Parathyroid adenoma (tissue), 2 donors: ENCODE results near the gene KIF26B.

Experiments used
- H2AFZ ChIP-seq: fragments of 300-600 bp; sonication (generic); one replicate; pipeline ENCODE4 v1.7.0; 2017; ENCODE audit warnings: antibody characterized with exemption, mild to moderate bottlenecking
- H3K27ac ChIP-seq: fragments of 300-600 bp; sonication (generic); one replicate; pipeline ENCODE4 v1.7.0; 2017
- H3K27me3 ChIP-seq: fragments of 300-600 bp; sonication (generic); one replicate; pipeline ENCODE4 v1.7.0; 2017; ENCODE audit warnings: low read length; ENCODE audit not compliant: control insufficient read depth, insufficient read depth
- H3K36me3 ChIP-seq: fragments of 300-600 bp; sonication (generic); one replicate; pipeline ENCODE4 v1.7.0; 2017; ENCODE audit warnings: low read length; ENCODE audit not compliant: control insufficient read depth, insufficient read depth
- H3K4me1 ChIP-seq: fragments of 300-600 bp; sonication (generic); one replicate; pipeline ENCODE4 v1.7.0; 2017; ENCODE audit warnings: control low read depth
- H3K4me2 ChIP-seq: fragments of 300-600 bp; sonication (generic); one replicate; pipeline ENCODE4 v1.7.0; 2017; ENCODE audit warnings: low read length
- H3K4me3 ChIP-seq: fragments of 300-600 bp; sonication (generic); one replicate; pipeline ENCODE4 v1.7.0; 2017; ENCODE audit warnings: low read depth, low read length
- H3K79me2 ChIP-seq: fragments of 300-600 bp; sonication (generic); one replicate; pipeline ENCODE4 v1.7.0; 2017; ENCODE audit warnings: control low read depth
- H3K9ac ChIP-seq: fragments of 300-600 bp; sonication (generic); one replicate; pipeline ENCODE4 v1.7.0; 2017; ENCODE audit warnings: mild to moderate bottlenecking
- H3K9me3 ChIP-seq: fragments of 300-600 bp; sonication (generic); one replicate; pipeline ENCODE4 v1.7.0; 2017; ENCODE audit warnings: low read length; ENCODE audit not compliant: control insufficient read depth
- TF ChIP-seq, protein P1 (sequence below): fragments of 300-600 bp; sonication (generic); IDR thresholded peaks from one replicate; pipeline ENCODE4 v1.7.0; 2017; ENCODE audit warnings: antibody characterized with exemption, mild to moderate bottlenecking
- donor health status: primary hyperparathyroidism.

KIF26B gene

DNA sequence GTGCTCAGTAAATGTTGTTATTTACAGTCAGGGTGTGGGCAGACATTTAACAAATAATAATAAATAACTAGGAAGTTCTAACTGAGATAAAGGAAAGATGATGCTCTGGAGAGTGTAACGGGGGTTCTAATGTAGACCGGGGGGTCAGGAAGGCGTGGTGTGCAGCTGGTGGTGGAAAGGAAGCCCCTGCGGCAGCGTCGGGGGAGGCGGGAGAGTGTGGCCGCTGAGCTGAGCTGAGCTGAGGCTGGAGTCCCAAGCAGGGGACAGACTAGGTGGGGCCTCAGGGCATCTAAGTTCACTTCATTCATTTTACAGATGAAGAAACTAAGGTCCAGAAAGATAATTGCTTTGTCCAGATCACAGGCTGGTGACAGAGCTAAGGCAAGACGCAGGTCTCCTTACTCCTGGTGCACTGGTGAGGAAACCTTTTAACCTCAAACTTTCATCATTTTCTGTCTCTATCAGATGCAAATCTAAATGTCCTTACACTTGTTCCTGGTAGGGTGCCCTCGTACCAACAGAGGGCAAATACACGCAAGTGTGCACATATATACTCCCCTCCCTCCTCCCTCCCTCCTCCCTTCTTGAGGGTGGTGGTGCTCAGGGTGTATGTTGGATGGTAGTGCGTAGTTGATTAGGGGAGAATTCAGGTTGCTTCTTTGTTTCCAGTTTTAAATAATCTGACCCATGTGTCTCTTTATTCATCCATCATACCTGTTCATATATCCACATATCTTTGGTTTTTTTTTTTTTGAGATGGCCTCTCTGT is 44.1 kb downstream of the KIF26B start:
- H3K36me3 ChIP-seq = no peaks in the 10 kb centered on the region
- H3K4me3 ChIP-seq = no peak overlapping the region
- H3K4me2 ChIP-seq = no peak overlapping the region
- no peaks in the 10 kb centered on the region for H3K79me2 ChIP-seq
- no peak overlapping the region for H2AFZ ChIP-seq
- TF ChIP-seq, protein P1, sequence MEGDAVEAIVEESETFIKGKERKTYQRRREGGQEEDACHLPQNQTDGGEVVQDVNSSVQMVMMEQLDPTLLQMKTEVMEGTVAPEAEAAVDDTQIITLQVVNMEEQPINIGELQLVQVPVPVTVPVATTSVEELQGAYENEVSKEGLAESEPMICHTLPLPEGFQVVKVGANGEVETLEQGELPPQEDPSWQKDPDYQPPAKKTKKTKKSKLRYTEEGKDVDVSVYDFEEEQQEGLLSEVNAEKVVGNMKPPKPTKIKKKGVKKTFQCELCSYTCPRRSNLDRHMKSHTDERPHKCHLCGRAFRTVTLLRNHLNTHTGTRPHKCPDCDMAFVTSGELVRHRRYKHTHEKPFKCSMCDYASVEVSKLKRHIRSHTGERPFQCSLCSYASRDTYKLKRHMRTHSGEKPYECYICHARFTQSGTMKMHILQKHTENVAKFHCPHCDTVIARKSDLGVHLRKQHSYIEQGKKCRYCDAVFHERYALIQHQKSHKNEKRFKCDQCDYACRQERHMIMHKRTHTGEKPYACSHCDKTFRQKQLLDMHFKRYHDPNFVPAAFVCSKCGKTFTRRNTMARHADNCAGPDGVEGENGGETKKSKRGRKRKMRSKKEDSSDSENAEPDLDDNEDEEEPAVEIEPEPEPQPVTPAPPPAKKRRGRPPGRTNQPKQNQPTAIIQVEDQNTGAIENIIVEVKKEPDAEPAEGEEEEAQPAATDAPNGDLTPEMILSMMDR = no peak
- no peak overlapping the region for H3K9ac ChIP-seq
- H3K27me3 ChIP-seq = no peaks in the 10 kb centered on the region
- H3K9me3 ChIP-seq = no peaks in the 10 kb centered on the region
- no peak overlapping the region for H3K27ac ChIP-seq
- H3K4me1 ChIP-seq = no peaks in the 10 kb centered on the region

DNA sequence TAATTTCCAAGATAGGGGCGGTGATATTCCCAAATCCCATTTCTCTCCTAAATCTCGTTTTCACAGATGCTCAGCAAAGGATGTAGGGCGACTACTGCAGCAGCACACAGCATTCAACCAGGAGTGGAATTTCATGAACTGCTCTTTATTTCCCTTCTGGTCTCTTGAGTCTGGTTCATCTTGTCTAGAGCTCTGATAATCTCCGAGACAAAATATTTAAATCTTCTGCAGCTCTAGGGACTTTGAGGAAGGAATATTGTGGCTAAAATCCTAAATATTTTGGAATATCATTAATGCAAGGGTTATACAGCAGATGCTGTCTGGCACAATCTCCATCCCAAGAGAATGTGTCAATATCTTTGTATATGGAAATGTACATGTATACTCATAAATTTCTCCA is 45.4 kb downstream of the KIF26B start:
- no peaks in the 10 kb centered on the region for H3K79me2 ChIP-seq
- no peak overlapping the region for H3K4me3 ChIP-seq
- no peak overlapping the region for H2AFZ ChIP-seq
- H3K36me3 ChIP-seq = no peaks in the 10 kb centered on the region
- no peaks in the 10 kb centered on the region for H3K9me3 ChIP-seq
- no peak overlapping the region for H3K9ac ChIP-seq
- H3K4me2 ChIP-seq = no peak overlapping the region
- no peaks in the 10 kb centered on the region for H3K4me1 ChIP-seq
- no peaks in the 10 kb centered on the region for H3K27me3 ChIP-seq
- TF ChIP-seq, protein P1 = no peak
- H3K27ac ChIP-seq = no peak overlapping the region

DNA sequence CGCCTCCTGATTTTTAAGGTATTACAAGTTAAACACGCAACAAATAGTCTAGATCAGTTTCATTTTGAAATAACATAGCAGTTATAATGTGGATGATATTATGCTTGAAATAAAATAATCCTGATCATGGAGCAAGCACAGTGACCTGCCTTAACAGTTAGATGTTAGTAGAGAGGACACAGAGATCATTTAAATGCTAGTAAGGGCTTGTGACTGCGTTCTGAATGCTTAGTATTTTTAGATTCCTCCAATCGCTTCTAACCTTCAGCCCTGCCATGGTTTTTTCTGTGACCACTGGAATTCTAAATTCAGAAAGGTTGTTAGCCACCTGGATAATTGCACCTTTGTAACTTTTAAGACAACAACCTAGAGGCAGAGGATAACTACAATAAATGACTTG is 46.4 kb downstream of the KIF26B start:
- H3K9ac ChIP-seq = no peak overlapping the region
- no peaks in the 10 kb centered on the region for H3K9me3 ChIP-seq
- no peaks in the 10 kb centered on the region for H3K79me2 ChIP-seq
- no peak overlapping the region for H3K27ac ChIP-seq
- no peak overlapping the region for H3K4me3 ChIP-seq
- H3K4me2 ChIP-seq = no peak overlapping the region
- no peak overlapping the region for H2AFZ ChIP-seq
- H3K27me3 ChIP-seq = no peaks in the 10 kb centered on the region
- H3K36me3 ChIP-seq = no peaks in the 10 kb centered on the region
- TF ChIP-seq, protein P1 = no peak
- no peaks in the 10 kb centered on the region for H3K4me1 ChIP-seq

DNA sequence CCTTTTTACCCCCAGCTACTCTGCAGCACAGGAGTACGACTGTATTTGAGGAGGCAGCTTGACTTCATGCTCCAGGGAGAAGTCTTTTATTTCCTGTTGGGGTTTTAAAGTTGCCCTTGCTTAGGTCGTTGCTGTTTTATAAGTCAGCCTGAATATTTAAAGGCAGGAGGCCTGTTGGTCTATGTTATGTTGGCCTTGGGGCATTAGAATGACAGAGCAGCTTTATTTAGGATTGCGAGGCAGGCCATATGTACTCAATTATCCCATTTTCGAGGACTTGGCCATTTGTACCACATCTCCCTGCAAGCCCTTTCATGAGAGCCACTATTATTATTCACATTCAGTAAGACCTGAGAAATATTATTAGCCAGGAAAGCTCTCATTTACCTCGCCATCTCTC is 47.0 kb downstream of the KIF26B start:
- Histone ChIP-seq H3K9me3 (no peaks in the 10 kb centered on the region), H3K4me1 (no peaks in the 10 kb centered on the region), H3K27me3 (no peaks in the 10 kb centered on the region), H2AFZ (no peak overlapping the region), H3K27ac (no peak overlapping the region), H3K9ac (no peak overlapping the region), H3K36me3 (no peaks in the 10 kb centered on the region), H3K4me3 (no peak overlapping the region), H3K4me2 (no peak overlapping the region), H3K79me2 (no peaks in the 10 kb centered on the region)
- TF ChIP-seq, protein P1 = no peak

DNA sequence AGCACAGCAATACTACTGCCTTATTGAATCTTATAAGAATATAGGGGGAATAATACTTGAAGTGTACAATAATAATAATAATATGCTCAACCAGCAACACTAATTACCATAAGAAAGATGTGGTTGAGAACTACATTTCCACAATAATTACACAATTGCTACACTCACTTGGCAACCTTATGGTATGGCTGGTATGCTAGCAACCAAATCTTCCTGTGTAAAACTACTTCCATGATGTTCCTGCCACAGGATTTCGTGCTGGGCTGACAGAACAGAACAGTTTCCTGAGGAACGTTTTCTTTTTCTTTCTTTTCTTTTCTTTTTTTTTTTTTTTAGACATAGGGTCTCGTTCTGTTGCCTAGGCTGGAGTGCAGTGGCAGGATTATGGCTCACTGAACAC is 50.6 kb downstream of the KIF26B start:
- no peaks in the 10 kb centered on the region for H3K4me1 ChIP-seq
- no peaks in the 10 kb centered on the region for H3K27me3 ChIP-seq
- no peak overlapping the region for H2AFZ ChIP-seq
- H3K36me3 ChIP-seq = no peaks in the 10 kb centered on the region
- no peaks in the 10 kb centered on the region for H3K79me2 ChIP-seq
- no peak overlapping the region for H3K4me3 ChIP-seq
- H3K9ac ChIP-seq = no peak overlapping the region
- no peaks in the 10 kb centered on the region for H3K9me3 ChIP-seq
- TF ChIP-seq, protein P1 = no peak
- H3K27ac ChIP-seq = no peak overlapping the region
- H3K4me2 ChIP-seq = no peak overlapping the region
